ENCODE results near the gene TMEM232. TPM values are rescaled to one million over a fixed set of nuclear protein-coding genes. Genes with fewer than 3 reads are reported as not detected.

The TMEM232 gene
- total RNA-seq, 1 experiment from 2014 or later, result 1.3 TPM

- no peak for TF ChIP-seq ZMAT4 (CRISPR knock-in tag; IDR thresholded peaks at IDR 0.05)
- no peak for TF ChIP-seq NFATC4 (CRISPR knock-in tag; IDR thresholded peaks at IDR 0.05)
- TF ChIP-seq SMAD4 (CRISPR knock-in tag; IDR thresholded peaks at IDR 0.05), result no peak
These were observed 216.3 kb downstream of the TMEM232 start (continued) for GRCh38 chr5:110510146-110510545.

- CTCF ChIA-PET, result no interaction called here
- ATAC-seq, result no peak
- Mint-ChIP-seq H3K9me3 (peaks cover 8% of the 10 kb centered on the region), H3K27ac (no peak overlapping the region), H3K36me3 (no peaks in the 10 kb centered on the region; the same call in 1 of the 2 replicates), H3K27me3 (ENCODE audit: low read depth) (no peaks in the 10 kb centered on the region), H3K4me1 (peaks cover 14% of the 10 kb centered on the region), H3K4me3 (no peak overlapping the region)
- TF ChIP-seq ATF2 (CRISPR knock-in tag; IDR thresholded peaks at IDR 0.05; ENCODE audit: borderline replicate concordance, low read depth), result no peak
- no peak for TF ChIP-seq JUN (CRISPR knock-in tag; IDR thresholded peaks at IDR 0.05)
- no peak for DNase-seq (ENCODE audit: low spot score)
- POLR2A ChIA-PET, result no interaction called here
These were observed 218.5 kb downstream of the TMEM232 start for GRCh38 chr5:110507972-110508371.

- H3K9me3 Mint-ChIP-seq, result peaks cover 8% of the 10 kb centered on the region
- CTCF ChIA-PET, result no interaction called here
- peaks cover 23% of the 10 kb centered on the region for H3K4me1 Mint-ChIP-seq
- H3K36me3 Mint-ChIP-seq, result no peaks in the 10 kb centered on the region; the same call in 1 of the 2 replicates
- H3K4me3 Mint-ChIP-seq, result no peak overlapping the region
- H3K27ac Mint-ChIP-seq, result no peak overlapping the region
- POLR2A ChIA-PET, result no interaction called here
- no peak for DNase-seq (ENCODE audit: low spot score)
- no peaks in the 10 kb centered on the region for H3K27me3 Mint-ChIP-seq (ENCODE audit: low read depth)
- ATAC-seq, result no peak
- no peak for TF ChIP-seq ZNF281 (CRISPR knock-in tag; IDR thresholded peaks at IDR 0.05)
- TF ChIP-seq CREM (CRISPR knock-in tag; IDR thresholded peaks at IDR 0.05), result no peak
- TF ChIP-seq ELF4 (CRISPR knock-in tag; IDR thresholded peaks at IDR 0.05; ENCODE audit: low read depth), result no peak
- TF ChIP-seq E2F5 (CRISPR knock-in tag; IDR thresholded peaks at IDR 0.05), result no peak
- TF ChIP-seq NR2C2 (CRISPR knock-in tag; IDR thresholded peaks at IDR 0.05), result no peak
- no peak for TF ChIP-seq GRHL2 (CRISPR knock-in tag; IDR thresholded peaks at IDR 0.05; ENCODE audit: insufficient replicate concordance, severe bottlenecking)
- no peak for TF ChIP-seq FOXJ3 (CRISPR knock-in tag; IDR thresholded peaks at IDR 0.05; ENCODE audit: borderline replicate concordance)
- TF ChIP-seq TEAD1 (CRISPR knock-in tag; IDR thresholded peaks at IDR 0.05), result no peak
- TF ChIP-seq CTCF (IDR thresholded peaks at IDR 0.05), result no peak
- TF ChIP-seq E2F1 (CRISPR knock-in tag; IDR thresholded peaks at IDR 0.05), result no peak
- TF ChIP-seq ARID4B (CRISPR knock-in tag; IDR thresholded peaks at IDR 0.05; ENCODE audit: borderline replicate concordance), result no peak
- TF ChIP-seq NFE2L1 (CRISPR knock-in tag; IDR thresholded peaks at IDR 0.05), result no peak
- TF ChIP-seq JAZF1 (CRISPR knock-in tag; IDR thresholded peaks at IDR 0.05), result no peak
- no peak for TF ChIP-seq FOXK1 (CRISPR knock-in tag; IDR thresholded peaks at IDR 0.05)
- TF ChIP-seq ZNF671 (CRISPR knock-in tag; IDR thresholded peaks at IDR 0.05), result no peak
These were observed 220.1 kb downstream of the TMEM232 start for GRCh38 chr5:110506378-110506777.

All from WTC11 (cell line).